GM21717 (cell line): ENCODE measurements around the gene KIAA1217.

Source experiments
- ATAC-seq: cut with Tn5 transposase; IDR thresholded peaks from one replicate; pipeline ENCODE4 v1.9.1; 2021; ENCODE audit warnings: mild to moderate bottlenecking, moderate library complexity; ENCODE audit not compliant: unreplicated experiment

KIAA1217 gene

GRCh38 chr10:24240041-24240751 is 31.3 kb downstream of the KIAA1217 start:
- no peak for ATAC-seq

- ATAC-seq, result no peak
Measured at GRCh38 chr10:24241536-24242040, 32.6 kb downstream of the KIAA1217 start.

- ATAC-seq, result no peak
Measured at GRCh38 chr10:24242562-24242961, 33.6 kb downstream of the KIAA1217 start.

GRCh38 chr10:24246365-24246764 is 37.4 kb downstream of the KIAA1217 start:
- ATAC-seq, result no peak

GRCh38 chr10:24247841-24248240 is 38.9 kb downstream of the KIAA1217 start:
- ATAC-seq, result no peak

- no peak for ATAC-seq
Measured at GRCh38 chr10:24249829-24250415, 41.0 kb downstream of the KIAA1217 start.

- no peak for ATAC-seq
Measured at GRCh38 chr10:24251547-24251946, 42.6 kb downstream of the KIAA1217 start.

GRCh38 chr10:24254180-24254579 is 45.2 kb downstream of the KIAA1217 start:
- ATAC-seq, result no peak

GRCh38 chr10:24255115-24255880 is 46.4 kb downstream of the KIAA1217 start:
- no peak for ATAC-seq

GRCh38 chr10:24255881-24256311 is 47.0 kb downstream of the KIAA1217 start:
- ATAC-seq, result no peak

GRCh38 chr10:24256619-24257107 is 47.7 kb downstream of the KIAA1217 start:
- no peak for ATAC-seq

- ATAC-seq, result no peak
Measured at GRCh38 chr10:24257588-24257987, 48.6 kb downstream of the KIAA1217 start.

- ATAC-seq, result no peak
Measured at GRCh38 chr10:24259365-24260130, 50.6 kb downstream of the KIAA1217 start.

- no peak for ATAC-seq
Measured at GRCh38 chr10:24261627-24262026, 52.7 kb downstream of the KIAA1217 start.

GRCh38 chr10:24262929-24263590 is 54.1 kb downstream of the KIAA1217 start:
- no peak for ATAC-seq

- no peak for ATAC-seq
Measured at GRCh38 chr10:24269476-24269875, 60.5 kb downstream of the KIAA1217 start.

GRCh38 chr10:24272374-24272773 is 63.4 kb downstream of the KIAA1217 start:
- no peak for ATAC-seq

- no peak for ATAC-seq
Measured at GRCh38 chr10:24277277-24277676, 68.3 kb downstream of the KIAA1217 start.

GRCh38 chr10:24277771-24278170 is 68.8 kb downstream of the KIAA1217 start:
- ATAC-seq, result no peak

GRCh38 chr10:24278176-24278889 is 69.4 kb downstream of the KIAA1217 start:
- ATAC-seq, result no peak
